RWPE1 (cell line): ENCODE data around the gene FLII.
A peak's percentile ranks its signal among the peaks of the same experiment; 100 is the strongest.

Experiments used
- CTCF ChIA-PET: fragments of 350-600 bp; sonication (Branson Sonifier 250); formaldehyde crosslinking; extraction: SDS; loops from one replicate; lab custom pipeline; 2021; lab: Yijun Ruan, JAX
- POLR2A ChIA-PET: fragments of 400-600 bp; formaldehyde crosslinking; extraction: SDS; loops from one replicate; lab custom pipeline; 2020; ENCODE audit warnings: antibody characterized with exemption; ENCODE audit not compliant: low non-redundant PET; lab: Yijun Ruan, JAX
- DNase-seq: peaks from one replicate; pipeline ENCODE4 v3.0.0; 2012; ENCODE audit warnings: low spot score
- H3K27ac ChIP-seq: fragments of 450-650 bp; 2 replicates; pipeline ENCODE4 v1.5.1; 2017
- CTCF ChIP-seq: fragments of 450-650 bp; conservative IDR thresholded peaks from 2 replicates; pipeline ENCODE4 v1.5.1; 2017; ENCODE audit warnings: low read depth, mild to moderate bottlenecking

The FLII gene

GRCh38 chr17:18235743-18236256 lies 22.7 kb downstream of the FLII start:
- H3K27ac ChIP-seq = peak overlapping the region; percentile 97
- ChIA-PET CTCF (interaction anchor here (0.7 to 1.4 kb wide), 2 partner anchors 23 to 87 kb away, joined by 4 to 6 read pairs; no protein-coding TSS in a partner anchor), POLR2A (interaction anchor here (0.6 kb wide), 1 partner anchor 12 kb away, joined by 3 read pairs; no protein-coding TSS in a partner anchor)
- peak; percentile 82 for DNase-seq
- TF ChIP-seq CTCF = no peak

- TF ChIP-seq CTCF = no peak
- H3K27ac ChIP-seq = peak overlapping the region; percentile 97
- ChIA-PET CTCF (interaction anchor here (0.7 kb wide), 1 partner anchor 14 kb away, joined by 3 read pairs; no protein-coding TSS in a partner anchor), POLR2A (no interaction called here)
- no peak for DNase-seq
Observed at GRCh38 chr17:18234853-18235380, 23.6 kb downstream of the FLII start.

- TF ChIP-seq CTCF = no peak
- peak overlapping the region; percentile 97 for H3K27ac ChIP-seq
- POLR2A ChIA-PET = no interaction called here
- CTCF ChIA-PET = no interaction called here
- no peak for DNase-seq
Observed at GRCh38 chr17:18233803-18234518, 24.6 kb downstream of the FLII start.

- TF ChIP-seq CTCF = no peak
- DNase-seq = no peak
- POLR2A ChIA-PET = no interaction called here
- CTCF ChIA-PET = no interaction called here
- peak overlapping the region; percentile 97; the same call in 1 of the 2 replicates for H3K27ac ChIP-seq
Observed at GRCh38 chr17:18231164-18231563, 27.4 kb downstream of the FLII start.

GRCh38 chr17:18230288-18231141 lies 28.0 kb downstream of the FLII start:
- CTCF ChIA-PET = no interaction called here
- TF ChIP-seq CTCF = no peak
- peak overlapping the region; percentile 97; the same call in 1 of the 2 replicates for H3K27ac ChIP-seq
- POLR2A ChIA-PET = no interaction called here
- DNase-seq = no peak

GRCh38 chr17:18229771-18230170 lies 28.8 kb downstream of the FLII start:
- peak overlapping the region; percentile 97; the same call in 1 of the 2 replicates for H3K27ac ChIP-seq
- DNase-seq = no peak
- CTCF ChIA-PET = no interaction called here
- TF ChIP-seq CTCF = no peak
- POLR2A ChIA-PET = no interaction called here
